GM19043 (cell line): Measurements from ENCODE around the gene UBQLN3.

ENCODE experiments used
- ATAC-seq: cut with Tn5 transposase; IDR thresholded peaks from one replicate; pipeline ENCODE4 v1.9.1; 2021; ENCODE audit warnings: low read depth; ENCODE audit not compliant: unreplicated experiment

The UBQLN3 gene

GRCh38 chr11:5507177-5507932, 2.4 kb downstream of the UBQLN3 start:
- no peak for ATAC-seq

GRCh38 chr11:5505363-5506048, 4.3 kb downstream of the UBQLN3 start:
- ATAC-seq, result no peak

DNA sequence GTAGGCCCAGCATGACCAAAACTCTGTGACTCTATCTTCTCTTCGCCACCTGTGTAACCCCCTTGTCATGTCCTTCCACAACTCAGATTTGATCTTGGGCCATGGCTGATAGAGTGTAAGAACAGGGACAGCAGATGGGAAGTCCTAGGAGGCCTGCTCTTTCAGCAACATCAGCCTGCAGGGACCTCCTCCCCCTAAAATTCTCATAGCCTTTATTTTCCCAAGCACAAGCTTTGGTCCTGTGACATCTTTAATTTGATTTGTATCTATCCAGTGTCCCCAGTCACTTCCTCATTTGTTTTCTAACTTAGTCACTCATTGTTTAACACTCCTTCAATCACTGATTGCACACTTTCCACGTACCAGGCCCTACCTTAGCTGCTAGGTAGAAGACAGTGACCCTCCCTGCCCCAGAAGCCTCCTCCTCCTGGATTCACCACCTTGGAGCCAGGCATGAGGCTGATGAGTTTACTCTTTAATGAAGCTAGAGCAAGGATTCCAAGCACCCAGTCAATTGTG, 5.3 kb downstream of the UBQLN3 start:
- no peak for ATAC-seq

GRCh38 chr11:5500393-5500801, 9.4 kb downstream of the UBQLN3 start:
- ATAC-seq, result no peak

- no peak for ATAC-seq
These were observed 10.1 kb downstream of the UBQLN3 start for GRCh38 chr11:5499671-5500070.

DNA sequence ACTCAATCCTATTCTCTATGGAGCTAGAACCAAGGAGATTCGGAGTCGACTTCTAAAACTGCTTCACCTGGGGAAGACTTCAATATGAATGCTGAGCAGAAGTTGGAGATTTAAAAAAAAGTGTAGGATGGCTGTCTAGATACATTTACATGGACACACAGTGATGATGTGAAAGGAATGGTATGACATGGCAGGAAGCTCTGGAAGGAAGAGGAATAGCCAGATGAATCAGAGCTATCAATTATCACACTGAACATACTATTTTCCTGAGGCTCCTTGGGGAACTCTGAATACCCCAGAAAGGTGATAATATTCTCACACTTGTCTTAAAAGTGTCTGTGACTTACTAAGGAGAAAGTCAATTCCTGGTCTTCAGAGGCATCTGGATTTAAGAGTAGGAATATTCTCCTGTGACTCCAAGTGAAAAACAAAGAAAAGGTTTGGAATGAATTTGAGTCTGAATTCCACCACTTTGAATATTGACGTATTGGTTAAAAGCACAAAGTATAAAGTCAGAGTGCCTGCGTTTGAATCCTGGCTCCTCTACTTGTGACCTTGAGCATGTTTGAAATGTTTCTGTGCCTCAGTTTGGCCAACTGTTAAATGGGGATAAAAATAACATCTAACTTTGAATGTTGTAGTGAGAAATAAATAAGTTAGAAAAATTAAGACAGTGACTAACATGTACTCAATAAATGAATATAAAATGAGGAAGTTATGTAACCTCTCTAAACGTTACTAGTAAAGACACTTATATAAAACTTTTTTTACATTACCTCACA, 20.0 kb downstream of the UBQLN3 start:
- ATAC-seq, result no peak

DNA sequence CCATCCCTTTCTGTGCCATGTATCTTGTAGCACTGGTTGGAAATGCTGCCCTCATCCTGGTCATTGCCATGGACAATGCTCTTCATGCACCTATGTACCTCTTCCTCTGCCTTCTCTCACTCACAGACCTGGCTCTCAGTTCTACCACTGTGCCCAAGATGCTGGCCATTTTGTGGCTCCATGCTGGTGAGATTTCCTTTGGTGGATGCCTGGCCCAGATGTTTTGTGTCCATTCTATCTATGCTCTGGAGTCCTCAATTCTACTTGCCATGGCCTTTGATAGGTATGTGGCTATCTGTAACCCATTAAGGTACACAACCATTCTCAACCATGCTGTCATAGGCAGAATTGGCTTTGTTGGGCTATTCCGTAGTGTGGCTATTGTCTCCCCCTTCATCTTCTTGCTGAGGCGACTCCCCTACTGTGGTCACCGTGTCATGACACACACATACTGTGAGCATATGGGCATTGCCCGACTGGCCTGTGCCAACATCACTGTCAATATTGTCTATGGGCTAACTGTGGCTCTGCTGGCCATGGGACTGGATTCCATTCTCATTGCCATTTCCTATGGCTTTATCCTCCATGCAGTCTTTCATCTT, 20.9 kb downstream of the UBQLN3 start:
- ATAC-seq, result no peak

- no peak for ATAC-seq
These were observed 21.4 kb downstream of the UBQLN3 start, which contains the start of gene OR52D1 for GRCh38 chr11:5488385-5488784. OR52D1 (plus strand) TSS chr11:5488685; CDS start chr11:5488707, 22 bp downstream.

DNA sequence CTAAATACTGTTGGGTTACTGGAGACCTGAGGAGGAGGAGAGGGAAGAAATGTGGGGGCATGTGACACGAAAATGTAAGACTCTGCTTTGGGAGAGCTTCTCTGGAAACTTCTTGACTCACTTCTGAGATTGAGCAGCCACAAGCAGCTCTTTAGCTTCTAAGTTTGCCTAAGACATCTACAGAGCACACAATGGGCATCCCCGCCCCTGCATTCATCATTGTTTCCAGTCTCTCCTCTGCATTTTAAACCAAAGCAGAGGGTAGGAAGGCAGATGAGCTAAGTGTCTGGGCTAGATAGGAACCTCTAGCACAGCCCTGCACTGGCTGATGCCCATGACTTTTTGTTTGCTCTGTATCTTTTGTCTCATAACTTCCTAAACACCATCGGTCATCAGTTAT, 23.3 kb downstream of the UBQLN3 start:
- ATAC-seq, result no peak

DNA sequence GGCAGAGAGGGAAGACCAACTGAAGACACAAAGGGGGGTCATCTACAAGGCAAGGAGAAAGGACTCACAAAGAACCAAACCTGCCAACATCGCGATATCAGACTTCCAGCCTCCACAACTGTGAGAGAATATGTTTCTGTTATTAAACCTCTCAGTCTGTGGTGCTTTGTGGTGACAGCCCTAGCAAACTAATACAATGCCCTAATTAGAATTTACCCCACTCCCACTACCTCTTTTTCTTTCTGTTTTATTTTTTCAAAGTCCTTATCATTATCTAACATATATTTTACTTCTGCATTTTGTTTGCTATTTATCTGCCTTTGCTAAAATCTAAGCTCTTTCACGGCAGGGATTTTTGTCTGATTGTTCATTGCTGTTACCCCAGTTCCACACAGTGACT, 23.8 kb downstream of the UBQLN3 start:
- no peak for ATAC-seq

GRCh38 chr11:5476186-5476819, 33.5 kb downstream of the UBQLN3 start:
- ATAC-seq, result peak; percentile 89

DNA sequence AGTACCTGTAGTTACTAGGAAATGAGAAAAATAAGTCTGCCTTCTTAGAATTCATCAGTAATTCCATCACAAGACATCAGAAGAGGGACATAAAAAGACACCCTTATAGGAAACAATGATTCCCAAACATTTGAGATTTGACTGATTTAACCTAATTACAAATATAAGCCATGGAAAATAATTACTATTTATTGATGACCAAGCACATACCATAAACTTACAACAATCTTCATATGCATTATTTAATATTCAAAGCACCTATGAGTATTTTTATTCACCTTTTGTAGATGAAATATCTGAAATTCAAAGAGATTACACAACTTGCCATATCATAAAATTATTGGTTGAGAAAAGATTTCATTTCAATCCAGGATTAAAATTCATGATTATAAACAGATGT, 35.8 kb downstream of the UBQLN3 start:
- no peak for ATAC-seq

DNA sequence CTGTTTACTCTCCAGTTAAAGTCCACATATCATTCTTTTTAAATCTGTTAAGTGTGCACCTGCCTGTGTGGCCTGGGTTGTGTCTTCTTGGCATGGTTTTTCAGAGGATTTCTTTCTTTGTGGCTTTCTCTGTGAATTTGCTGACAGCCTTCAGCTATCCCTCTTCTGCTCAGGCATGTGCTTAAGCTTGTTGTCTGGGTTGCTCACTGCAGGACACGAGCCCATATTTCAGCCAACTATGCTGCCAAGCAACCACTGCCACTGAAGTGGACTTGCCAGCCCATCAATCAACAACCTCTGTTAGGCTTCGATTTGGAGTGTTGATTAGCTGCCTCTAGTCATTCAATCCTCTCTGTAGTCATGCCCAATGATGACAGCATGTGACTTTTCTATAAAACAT, 42.2 kb downstream of the UBQLN3 start:
- ATAC-seq, result no peak

DNA sequence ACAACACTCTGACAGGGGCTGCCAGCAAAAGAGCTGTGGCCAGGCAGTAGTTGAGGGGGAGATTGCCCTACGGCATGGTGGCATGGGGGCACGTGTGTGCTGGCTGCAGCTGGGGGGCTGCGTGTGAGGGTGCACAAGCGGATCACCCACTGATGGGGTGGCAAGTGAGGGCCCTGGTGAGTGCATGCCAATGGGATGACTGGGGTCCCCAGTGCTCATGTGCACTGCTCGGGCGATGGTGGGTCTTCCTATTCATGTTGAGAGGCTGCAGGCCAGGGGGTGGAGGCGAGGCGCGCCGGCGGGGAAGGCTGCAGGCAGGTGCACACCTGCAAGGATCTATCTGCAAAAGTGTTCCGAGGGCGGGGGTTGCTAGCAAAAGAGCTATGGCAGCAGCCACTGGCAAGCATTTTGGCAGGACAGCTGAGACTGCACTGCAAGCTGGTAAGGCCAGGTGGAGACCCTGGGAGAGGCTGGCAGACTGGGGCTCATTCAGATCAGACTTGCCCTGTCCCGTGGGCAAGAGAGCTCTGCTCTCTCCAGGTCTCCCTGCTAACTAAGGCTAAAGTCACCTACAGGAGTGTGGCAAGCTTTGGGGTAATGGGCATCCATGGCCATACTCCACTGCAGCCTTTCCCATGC, 48.7 kb downstream of the UBQLN3 start:
- no peak for ATAC-seq
